ENCODE measurements around the gene CSMD2.
"Not testable (repeated sequence)": the region's sequence is repeated elsewhere in the genome, so short reads cannot be mapped to it uniquely, and the experiment has no call there.

CSMD2 gene

DNA sequence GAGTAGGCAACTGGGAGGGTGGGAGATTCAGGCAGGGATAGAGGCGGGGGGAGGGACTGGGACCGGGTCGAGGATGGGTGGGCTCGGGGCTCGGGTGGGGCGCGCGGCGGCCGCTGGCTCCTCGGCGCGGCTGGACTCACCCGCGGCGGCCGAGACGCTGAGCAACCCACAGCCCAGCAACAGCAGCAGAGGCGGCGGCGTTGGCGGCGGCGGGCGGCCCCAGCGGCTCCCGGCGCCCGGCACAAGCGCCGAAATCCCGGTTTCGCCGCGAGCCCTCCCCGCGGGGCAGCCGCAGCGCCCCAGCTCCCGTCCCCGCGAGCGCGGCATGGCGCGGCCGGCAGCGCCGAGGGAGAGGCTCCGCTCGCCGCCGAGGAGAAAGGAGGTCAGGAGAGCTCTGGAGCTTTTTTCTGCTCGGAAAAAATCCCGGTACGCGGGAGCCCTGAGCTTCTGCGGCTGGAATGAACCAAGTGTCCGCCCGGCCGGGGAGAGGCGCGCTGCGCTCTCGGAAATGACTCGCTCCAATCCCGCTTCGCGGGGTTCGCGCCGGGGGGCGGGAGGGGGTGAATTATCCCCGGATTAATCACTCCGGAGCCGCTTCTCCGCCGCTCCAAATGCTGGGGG lies at the start of gene CSMD2:
Gene CSMD2, minus strand, starts transcription at position 460 of the 621 bp plus-strand sequence. Its CDS starts 133 bp downstream, at position 327.
- DNase-seq = peak; percentile 12

DNA sequence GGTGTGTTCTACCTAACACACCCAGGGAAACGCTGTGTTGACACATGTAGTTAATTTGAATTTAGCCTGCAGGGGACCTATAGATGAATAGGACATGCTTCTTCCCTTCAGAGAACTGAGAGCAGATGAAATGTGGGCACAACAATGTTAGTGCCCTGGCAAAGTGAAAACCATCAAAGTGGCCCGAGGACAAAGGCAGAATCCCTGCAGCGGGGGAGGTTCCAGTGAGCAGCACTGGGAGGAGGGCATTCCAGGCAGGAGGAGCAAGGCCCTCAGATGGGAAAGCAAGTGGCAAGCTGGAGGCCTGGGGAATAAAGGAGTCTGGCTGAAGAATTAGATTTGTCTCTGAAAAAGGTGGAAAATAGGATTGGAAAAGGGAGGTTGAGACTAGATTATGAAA lies 48.9 kb upstream of the CSMD2 start:
- no peak for DNase-seq

GRCh38 chr1:34212673-34213072 lies 47.6 kb upstream of the CSMD2 start:
- DNase-seq = no peak

DNA sequence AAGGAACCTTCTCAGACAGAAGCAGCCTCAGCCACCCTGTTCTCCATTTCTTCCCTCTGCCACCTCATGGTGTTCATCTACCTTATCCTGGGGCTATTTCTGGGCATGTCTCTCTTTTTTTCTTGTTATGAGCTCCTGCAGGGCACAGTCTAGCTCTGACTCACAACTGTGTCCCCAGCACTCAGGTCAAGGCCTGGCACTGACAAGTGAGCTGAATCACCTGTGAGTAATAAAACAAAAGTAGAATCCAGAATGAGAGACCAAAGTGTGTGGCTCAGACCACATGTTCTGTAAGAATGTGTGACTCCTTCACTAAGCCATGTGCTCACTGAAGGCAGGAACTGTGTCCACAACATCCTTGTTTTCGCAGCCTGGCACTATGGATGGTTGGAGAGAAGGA lies 34.9 kb upstream of the CSMD2 start:
- no peak for DNase-seq

DNA sequence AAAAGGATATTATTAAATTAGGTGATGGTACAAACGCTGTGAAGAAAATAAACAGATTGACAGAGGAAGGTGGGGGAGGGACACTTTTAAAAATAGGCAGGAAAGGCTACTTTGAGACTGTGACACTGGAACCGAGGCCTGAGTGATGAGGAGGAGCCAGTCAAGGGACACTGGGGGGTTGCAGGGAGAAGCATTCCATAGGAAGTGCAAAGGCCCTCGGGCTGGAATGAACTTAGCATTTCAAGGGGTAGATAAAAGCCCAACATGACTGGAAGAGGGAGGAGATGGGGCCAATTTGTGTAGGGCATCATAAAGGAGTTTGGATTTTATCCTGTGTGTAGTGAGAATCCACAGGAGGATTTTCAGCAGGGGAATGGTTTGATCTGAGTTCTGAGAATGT lies 27.6 kb upstream of the CSMD2 start:
- DNase-seq = no peak

GRCh38 chr1:34190692-34191091 lies 25.7 kb upstream of the CSMD2 start:
- DNase-seq = no peak

- no peak for DNase-seq
Observed at GRCh38 chr1:34188985-34189384, 24.0 kb upstream of the CSMD2 start.

DNA sequence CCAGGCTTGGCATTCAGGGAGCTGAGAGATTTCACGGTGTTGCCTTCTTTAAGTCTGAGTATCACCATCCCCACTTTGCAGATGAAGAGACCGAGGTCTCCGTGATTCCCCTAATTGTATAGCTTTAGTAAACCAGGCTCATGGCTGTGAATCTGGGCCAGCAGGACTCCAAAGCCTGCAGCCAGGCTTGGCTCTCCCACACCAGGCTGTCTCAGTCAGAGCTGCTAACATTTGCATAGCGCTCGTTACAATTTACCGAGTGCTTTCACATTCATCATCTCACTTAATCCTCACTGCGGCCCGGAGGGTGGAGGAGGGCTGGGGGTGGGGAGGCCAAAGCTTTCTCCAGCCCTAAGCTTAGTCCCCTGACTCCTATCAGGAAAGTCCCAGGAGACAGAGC lies 23.4 kb upstream of the CSMD2 start:
- no peak for DNase-seq

- no peak for DNase-seq
Observed at GRCh38 chr1:34186741-34187494, 21.9 kb upstream of the CSMD2 start.

- DNase-seq = not testable (repeated sequence)
Observed at GRCh38 chr1:34183381-34183780, 18.4 kb upstream of the CSMD2 start.

DNA sequence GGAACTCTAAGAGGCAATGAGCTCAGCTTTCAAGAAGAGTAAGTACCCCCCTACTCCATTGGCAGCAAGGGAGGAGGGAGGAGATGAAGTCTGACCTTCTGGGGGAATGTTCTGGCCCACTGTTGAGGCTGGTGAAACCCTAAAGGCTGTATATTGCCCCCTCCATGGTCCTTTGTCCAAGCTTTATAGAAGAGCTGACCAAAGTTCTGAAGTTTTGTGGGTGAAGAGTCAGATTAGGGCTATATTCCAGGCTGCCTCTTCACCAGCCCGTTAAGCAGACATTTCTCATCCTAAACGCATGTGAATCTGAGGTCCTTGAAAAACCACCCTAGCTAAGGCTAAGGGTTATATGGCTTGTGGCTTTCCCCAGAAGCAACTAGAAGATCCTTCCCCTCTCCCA lies 13.0 kb upstream of the CSMD2 start:
- DNase-seq = no peak

- no peak for DNase-seq
Observed at GRCh38 chr1:34176830-34177603, 12.0 kb upstream of the CSMD2 start, which contains the start of gene C1orf94. Gene C1orf94, plus strand, starts transcription at chr1:34176907. Its CDS starts 883 bp downstream, at chr1:34177790.

DNA sequence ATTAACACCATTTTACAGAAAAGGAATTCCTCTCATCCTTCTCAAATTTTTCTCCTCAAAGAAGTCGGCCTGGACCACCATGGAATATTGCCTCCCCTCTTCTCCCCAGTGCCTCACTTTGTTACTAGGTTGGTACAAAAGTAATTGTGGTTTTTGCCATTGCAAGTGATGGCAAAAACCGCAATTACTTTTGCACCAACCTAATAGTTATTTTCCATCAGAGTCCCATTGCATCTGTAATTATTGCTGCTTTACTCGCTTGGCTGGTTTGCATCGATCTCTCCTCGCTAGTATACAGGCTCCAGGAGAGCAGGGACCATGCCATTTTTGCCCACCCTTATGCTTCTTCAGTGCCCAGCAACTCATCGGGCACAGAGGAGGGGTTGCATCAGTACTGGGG lies 10.7 kb upstream of the CSMD2 start:
- no peak for DNase-seq

DNA sequence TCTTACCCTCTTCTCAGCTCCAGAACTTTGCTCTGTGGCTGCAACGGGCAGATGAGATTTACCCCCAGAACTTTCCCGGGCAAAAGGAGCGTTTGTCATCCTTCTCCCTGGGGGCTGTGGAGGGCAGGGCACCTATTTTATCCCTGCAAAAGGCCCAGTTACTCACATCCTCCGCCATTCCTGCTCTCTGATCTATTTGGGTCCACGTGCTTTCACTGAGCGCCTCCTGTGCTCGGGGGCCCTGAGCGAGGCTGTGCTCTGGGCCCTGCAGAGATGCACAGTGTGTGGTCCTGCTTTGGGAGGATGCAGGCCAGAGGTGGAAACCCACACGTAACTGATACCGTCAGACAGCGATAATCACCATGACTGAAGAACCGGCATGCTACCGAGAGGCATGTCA lies 2.4 kb upstream of the CSMD2 start:
- DNase-seq = no peak

- DNase-seq = no peak
Observed at GRCh38 chr1:34166625-34167361, 1.8 kb upstream of the CSMD2 start.

GRCh38 chr1:34166191-34166624 lies 1.2 kb upstream of the CSMD2 start:
- no peak for DNase-seq

- DNase-seq = no peak
Observed at GRCh38 chr1:34165422-34165921, 442 bp upstream of the CSMD2 start.

- DNase-seq = no peak
Observed at GRCh38 chr1:34163792-34164731, 968 bp downstream of the CSMD2 start.

- peak; percentile 72 for DNase-seq
Observed at GRCh38 chr1:34162852-34163766, 1.9 kb downstream of the CSMD2 start.

GRCh38 chr1:34156739-34157138 lies 8.3 kb downstream of the CSMD2 start:
- DNase-seq = no peak
